ENCODE results near the gene USB1. TPM values are rescaled to one million over a fixed set of nuclear protein-coding genes. Genes with fewer than 3 reads are reported as not detected.

USB1 gene
- total and polyA plus RNA-seq, 5 donors from 2014 or later: 29.3 to 46.8 (median 35.7) TPM

GRCh38 chr16:58046936-58047335, 45.7 kb downstream of the USB1 start:
- peaks cover 6% of the 10 kb centered on the region for H3K27me3 Mint-ChIP-seq
- H3K4me1 Mint-ChIP-seq: no peaks in the 10 kb centered on the region
- H3K36me3 Mint-ChIP-seq: no peaks in the 10 kb centered on the region
- DNase-seq (no peak), ATAC-seq (ENCODE audit: low read depth in 2 of 2) (no peak)
- H3K4me3 Mint-ChIP-seq: no peak overlapping the region
- H3K4me3 ChIP-seq (ENCODE audit: low read depth, low read length): no peak overlapping the region
- no peak overlapping the region for H3K27ac Mint-ChIP-seq
- H3K27me3 ChIP-seq (ENCODE audit: control insufficient read depth, insufficient read depth, low read length): no peaks in the 10 kb centered on the region
- H3K9me3 Mint-ChIP-seq: no peaks in the 10 kb centered on the region
- no peaks in the 10 kb centered on the region for H3K9me3 ChIP-seq (ENCODE audit: control insufficient read depth in 2 of 2, low read length in 2 of 2)
- H3K36me3 ChIP-seq (ENCODE audit: control insufficient read depth, insufficient read depth, low read length): no peaks in the 10 kb centered on the region
- no peaks in the 10 kb centered on the region for H3K4me1 ChIP-seq (ENCODE audit: control insufficient read depth, insufficient read depth, low read length, poor library complexity, severe bottlenecking)
- H3K27ac ChIP-seq (ENCODE audit: insufficient read depth, low read length, poor library complexity, severe bottlenecking): no peak overlapping the region

GRCh38 chr16:58047557-58048348, 46.5 kb downstream of the USB1 start:
- DNase-seq: no peak
- Histone ChIP-seq H3K9me3 (ENCODE audit: control insufficient read depth in 2 of 2, low read length in 2 of 2) (no peaks in the 10 kb centered on the region), H3K27me3 (ENCODE audit: control insufficient read depth, insufficient read depth, low read length) (no peaks in the 10 kb centered on the region), H3K36me3 (ENCODE audit: control insufficient read depth, insufficient read depth, low read length) (no peaks in the 10 kb centered on the region), H3K4me1 (ENCODE audit: control insufficient read depth, insufficient read depth, low read length, poor library complexity, severe bottlenecking) (no peaks in the 10 kb centered on the region), H3K27ac (ENCODE audit: insufficient read depth, low read length, poor library complexity, severe bottlenecking) (no peak overlapping the region), H3K4me3 (ENCODE audit: low read depth, low read length) (no peak overlapping the region)
- H3K36me3 Mint-ChIP-seq: no peaks in the 10 kb centered on the region
- H3K27me3 Mint-ChIP-seq: peaks cover 6% of the 10 kb centered on the region
- no peaks in the 10 kb centered on the region for H3K4me1 Mint-ChIP-seq
- no peak for ATAC-seq (ENCODE audit: low read depth in 2 of 2)
- H3K9me3 Mint-ChIP-seq: no peaks in the 10 kb centered on the region
- no peak overlapping the region for H3K4me3 Mint-ChIP-seq
- H3K27ac Mint-ChIP-seq: no peak overlapping the region

- ATAC-seq (ENCODE audit: low read depth in 2 of 2): no peak
- Histone ChIP-seq H3K27ac (ENCODE audit: insufficient read depth, low read length, poor library complexity, severe bottlenecking) (no peak overlapping the region), H3K27me3 (ENCODE audit: control insufficient read depth, insufficient read depth, low read length) (no peaks in the 10 kb centered on the region), H3K36me3 (ENCODE audit: control insufficient read depth, insufficient read depth, low read length) (no peaks in the 10 kb centered on the region), H3K4me1 (ENCODE audit: control insufficient read depth, insufficient read depth, low read length, poor library complexity, severe bottlenecking) (no peaks in the 10 kb centered on the region), H3K9me3 (ENCODE audit: control insufficient read depth in 2 of 2, low read length in 2 of 2) (no peaks in the 10 kb centered on the region), H3K4me3 (ENCODE audit: low read depth, low read length) (no peak overlapping the region)
- Mint-ChIP-seq H3K9me3 (no peaks in the 10 kb centered on the region), H3K4me1 (no peaks in the 10 kb centered on the region), H3K27me3 (peaks cover 6% of the 10 kb centered on the region), H3K27ac (no peak overlapping the region), H3K4me3 (no peak overlapping the region), H3K36me3 (no peaks in the 10 kb centered on the region)
- DNase-seq: no peak
Measured at GRCh38 chr16:58048494-58049231, 47.5 kb downstream of the USB1 start.

- Histone ChIP-seq H3K9me3 (ENCODE audit: control insufficient read depth in 2 of 2, low read length in 2 of 2) (no peaks in the 10 kb centered on the region), H3K4me1 (ENCODE audit: control insufficient read depth, insufficient read depth, low read length, poor library complexity, severe bottlenecking) (no peaks in the 10 kb centered on the region), H3K27ac (ENCODE audit: insufficient read depth, low read length, poor library complexity, severe bottlenecking) (no peak overlapping the region), H3K27me3 (ENCODE audit: control insufficient read depth, insufficient read depth, low read length) (no peaks in the 10 kb centered on the region), H3K36me3 (ENCODE audit: control insufficient read depth, insufficient read depth, low read length) (no peaks in the 10 kb centered on the region), H3K4me3 (ENCODE audit: low read depth, low read length) (no peak overlapping the region)
- no peaks in the 10 kb centered on the region for H3K9me3 Mint-ChIP-seq
- peaks cover 6% of the 10 kb centered on the region for H3K27me3 Mint-ChIP-seq
- H3K4me1 Mint-ChIP-seq: no peaks in the 10 kb centered on the region
- no peak overlapping the region for H3K27ac Mint-ChIP-seq
- DNase-seq (no peak), ATAC-seq (ENCODE audit: low read depth in 2 of 2) (no peak)
- H3K4me3 Mint-ChIP-seq: no peak overlapping the region
- no peaks in the 10 kb centered on the region for H3K36me3 Mint-ChIP-seq
Measured at GRCh38 chr16:58049232-58050185, 48.3 kb downstream of the USB1 start.

GRCh38 chr16:58051296-58051695, 50.1 kb downstream of the USB1 start:
- Mint-ChIP-seq H3K4me1 (no peaks in the 10 kb centered on the region), H3K27me3 (peaks cover 6% of the 10 kb centered on the region), H3K9me3 (no peaks in the 10 kb centered on the region), H3K4me3 (no peak overlapping the region), H3K27ac (no peak overlapping the region), H3K36me3 (no peaks in the 10 kb centered on the region)
- no peaks in the 10 kb centered on the region for H3K27me3 ChIP-seq (ENCODE audit: control insufficient read depth, insufficient read depth, low read length)
- DNase-seq (no peak), ATAC-seq (ENCODE audit: low read depth in 2 of 2) (no peak)
- no peaks in the 10 kb centered on the region for H3K4me1 ChIP-seq (ENCODE audit: control insufficient read depth, insufficient read depth, low read length, poor library complexity, severe bottlenecking)
- H3K9me3 ChIP-seq (ENCODE audit: control insufficient read depth in 2 of 2, low read length in 2 of 2): no peaks in the 10 kb centered on the region
- H3K27ac ChIP-seq (ENCODE audit: insufficient read depth, low read length, poor library complexity, severe bottlenecking): no peak overlapping the region
- no peaks in the 10 kb centered on the region for H3K36me3 ChIP-seq (ENCODE audit: control insufficient read depth, insufficient read depth, low read length)
- no peak overlapping the region for H3K4me3 ChIP-seq (ENCODE audit: low read depth, low read length)

GRCh38 chr16:58051821-58052603, 50.8 kb downstream of the USB1 start:
- no peaks in the 10 kb centered on the region for H3K4me1 Mint-ChIP-seq
- H3K36me3 ChIP-seq (ENCODE audit: control insufficient read depth, insufficient read depth, low read length): no peaks in the 10 kb centered on the region
- H3K4me3 Mint-ChIP-seq: no peak overlapping the region
- peaks cover 6% of the 10 kb centered on the region for H3K27me3 Mint-ChIP-seq
- H3K27ac Mint-ChIP-seq: no peak overlapping the region
- ATAC-seq (ENCODE audit: low read depth in 2 of 2) (no peak), DNase-seq (no peak)
- no peak overlapping the region for H3K4me3 ChIP-seq (ENCODE audit: low read depth, low read length)
- H3K9me3 Mint-ChIP-seq: no peaks in the 10 kb centered on the region
- H3K27me3 ChIP-seq (ENCODE audit: control insufficient read depth, insufficient read depth, low read length): no peaks in the 10 kb centered on the region
- no peaks in the 10 kb centered on the region for H3K4me1 ChIP-seq (ENCODE audit: control insufficient read depth, insufficient read depth, low read length, poor library complexity, severe bottlenecking)
- H3K9me3 ChIP-seq (ENCODE audit: control insufficient read depth in 2 of 2, low read length in 2 of 2): no peaks in the 10 kb centered on the region
- H3K27ac ChIP-seq (ENCODE audit: insufficient read depth, low read length, poor library complexity, severe bottlenecking): no peak overlapping the region
- no peaks in the 10 kb centered on the region for H3K36me3 Mint-ChIP-seq

- Histone ChIP-seq H3K4me1 (ENCODE audit: control insufficient read depth, insufficient read depth, low read length, poor library complexity, severe bottlenecking) (no peaks in the 10 kb centered on the region), H3K4me3 (ENCODE audit: low read depth, low read length) (no peak overlapping the region), H3K9me3 (ENCODE audit: control insufficient read depth in 2 of 2, low read length in 2 of 2) (no peaks in the 10 kb centered on the region), H3K36me3 (ENCODE audit: control insufficient read depth, insufficient read depth, low read length) (no peaks in the 10 kb centered on the region), H3K27me3 (ENCODE audit: control insufficient read depth, insufficient read depth, low read length) (no peaks in the 10 kb centered on the region), H3K27ac (ENCODE audit: insufficient read depth, low read length, poor library complexity, severe bottlenecking) (no peak overlapping the region)
- peak overlapping the region in 1 of 3 donors; percentile 49 for H3K27ac Mint-ChIP-seq
- no peak for DNase-seq
- no peaks in the 10 kb centered on the region for H3K4me1 Mint-ChIP-seq
- H3K27me3 Mint-ChIP-seq: peaks cover 6% of the 10 kb centered on the region
- no peak for ATAC-seq (ENCODE audit: low read depth in 2 of 2)
- no peak overlapping the region for H3K4me3 Mint-ChIP-seq
- H3K36me3 Mint-ChIP-seq: no peaks in the 10 kb centered on the region
- no peaks in the 10 kb centered on the region for H3K9me3 Mint-ChIP-seq
Measured at GRCh38 chr16:58053682-58054005, 52.4 kb downstream of the USB1 start.
